ENCODE results near the gene DEPDC5.
A peak's percentile ranks its signal among the peaks of the same experiment; 100 is the strongest.

Gene DEPDC5

GRCh38 chr22:31943206-31943977 lies 189.6 kb downstream of the DEPDC5 start:
- TF ChIP-seq CTCF (IDR thresholded peaks at IDR 0.05; ENCODE audit: insufficient read depth, low read length) (no peak), SPI1 (IDR thresholded peaks at IDR 0.05; ENCODE audit: borderline replicate concordance, low read depth) (no peak), REST (IDR thresholded peaks at IDR 0.05; ENCODE audit: insufficient replicate concordance, low read depth) (no peak)
- H3K27ac ChIP-seq (replicated peaks) = peak overlapping the region; percentile 82
- DNase-seq (ENCODE audit: low read depth in 1 of 2, low spot score in 1 of 2) = no peak
- no peaks in the 10 kb centered on the region for H3K27me3 ChIP-seq (ENCODE audit: insufficient read depth, poor library complexity, severe bottlenecking)
- H3K4me3 ChIP-seq (replicated peaks; ENCODE audit: insufficient read depth, low read length) = peak overlapping the region; percentile 53

- DNase-seq (ENCODE audit: low read depth in 1 of 2, low spot score in 1 of 2) = peak; percentile 86 to 93
- H3K27ac ChIP-seq (replicated peaks) = peak within 1 kb of the TSS; percentile 94
- no peaks in the 10 kb centered on the region for H3K27me3 ChIP-seq (ENCODE audit: insufficient read depth, poor library complexity, severe bottlenecking)
- TF ChIP-seq REST (IDR thresholded peaks at IDR 0.05; ENCODE audit: insufficient replicate concordance, low read depth) (no peak), POLR2AphosphoS5 (IDR thresholded peaks at IDR 0.05; ENCODE audit: low read depth) (peak; percentile 76; the same call in 1 of the 2 replicates)
- peak within 1 kb of the TSS; percentile 95 for H3K4me3 ChIP-seq (replicated peaks; ENCODE audit: insufficient read depth, low read length)
Observed at GRCh38 chr22:31943978-31944699, 190.3 kb downstream of the DEPDC5 start, which contains the start of gene YWHAH. YWHAH (plus strand) TSS chr22:31944535; CDS start chr22:31944734, 199 bp downstream.

GRCh38 chr22:31944700-31945442 lies 191.1 kb downstream of the DEPDC5 start:
- Histone ChIP-seq H3K4me3 (replicated peaks; ENCODE audit: insufficient read depth, low read length) (peak overlapping the region; percentile 95), H3K27me3 (ENCODE audit: insufficient read depth, poor library complexity, severe bottlenecking) (no peaks in the 10 kb centered on the region), H3K27ac (replicated peaks) (peak overlapping the region; percentile 94)
- DNase-seq (ENCODE audit: low read depth in 1 of 2, low spot score in 1 of 2) = no peak
- TF ChIP-seq REST (IDR thresholded peaks at IDR 0.05; ENCODE audit: insufficient replicate concordance, low read depth) = no peak
